WTC11 (cell line): ENCODE measurements around the gene UBP1.

Experiments
- ELF4 ChIP-seq: sonication (generic); formaldehyde crosslinking; IDR thresholded peaks from 2 replicates; pipeline ENCODE4 v1.8.1; 2022; ENCODE audit warnings: low read depth, mild to moderate bottlenecking, moderate library complexity, missing genetic modification reagents
- JUN ChIP-seq: sonication (generic); formaldehyde crosslinking; IDR thresholded peaks from 2 replicates; pipeline ENCODE4 v1.8.0; 2023; ENCODE audit warnings: mild to moderate bottlenecking, missing genetic modification reagents
- KAT7 ChIP-seq: sonication (generic); formaldehyde crosslinking; IDR thresholded peaks from 2 replicates; pipeline ENCODE4 v1.8.1; 2023; ENCODE audit warnings: missing genetic modification reagents, mild to moderate bottlenecking, borderline replicate concordance
- TP53 ChIP-seq: sonication (generic); formaldehyde crosslinking; IDR thresholded peaks from 2 replicates; pipeline ENCODE4 v1.8.1; 2023; ENCODE audit warnings: mild to moderate bottlenecking, missing genetic modification reagents
- ZNF138 ChIP-seq: sonication (generic); formaldehyde crosslinking; conservative IDR thresholded peaks from 2 replicates; pipeline ENCODE4 v1.8.1; 2022; ENCODE audit warnings: mild to moderate bottlenecking, moderate library complexity, missing genetic modification reagents
- TF ChIP-seq, protein P1 (sequence below): fragments of 200-600 bp; IDR thresholded peaks from 2 replicates; pipeline ENCODE4 v1.8.0; 2022; ENCODE audit warnings: antibody characterized with exemption
- TF ChIP-seq, protein P2 (sequence below): sonication (generic); formaldehyde crosslinking; IDR thresholded peaks from 2 replicates; pipeline ENCODE4 v1.8.1; 2022; ENCODE audit warnings: low read depth, mild to moderate bottlenecking, moderate library complexity, missing genetic modification reagents, borderline replicate concordance
- TF ChIP-seq, protein P3 (sequence below): sonication (generic); formaldehyde crosslinking; IDR thresholded peaks from 2 replicates; pipeline ENCODE4 v1.8.0; 2022; ENCODE audit warnings: missing genetic modification reagents
- TF ChIP-seq, protein P4 (sequence below): sonication (generic); formaldehyde crosslinking; IDR thresholded peaks from 2 replicates; pipeline ENCODE4 v1.8.0; 2022; ENCODE audit warnings: mild to moderate bottlenecking, missing genetic modification reagents

- TF ChIP-seq, protein P1, sequence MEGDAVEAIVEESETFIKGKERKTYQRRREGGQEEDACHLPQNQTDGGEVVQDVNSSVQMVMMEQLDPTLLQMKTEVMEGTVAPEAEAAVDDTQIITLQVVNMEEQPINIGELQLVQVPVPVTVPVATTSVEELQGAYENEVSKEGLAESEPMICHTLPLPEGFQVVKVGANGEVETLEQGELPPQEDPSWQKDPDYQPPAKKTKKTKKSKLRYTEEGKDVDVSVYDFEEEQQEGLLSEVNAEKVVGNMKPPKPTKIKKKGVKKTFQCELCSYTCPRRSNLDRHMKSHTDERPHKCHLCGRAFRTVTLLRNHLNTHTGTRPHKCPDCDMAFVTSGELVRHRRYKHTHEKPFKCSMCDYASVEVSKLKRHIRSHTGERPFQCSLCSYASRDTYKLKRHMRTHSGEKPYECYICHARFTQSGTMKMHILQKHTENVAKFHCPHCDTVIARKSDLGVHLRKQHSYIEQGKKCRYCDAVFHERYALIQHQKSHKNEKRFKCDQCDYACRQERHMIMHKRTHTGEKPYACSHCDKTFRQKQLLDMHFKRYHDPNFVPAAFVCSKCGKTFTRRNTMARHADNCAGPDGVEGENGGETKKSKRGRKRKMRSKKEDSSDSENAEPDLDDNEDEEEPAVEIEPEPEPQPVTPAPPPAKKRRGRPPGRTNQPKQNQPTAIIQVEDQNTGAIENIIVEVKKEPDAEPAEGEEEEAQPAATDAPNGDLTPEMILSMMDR = no peak
- TF ChIP-seq ELF4 (CRISPR knock-in tag) = no peak
- TF ChIP-seq, protein P2, sequence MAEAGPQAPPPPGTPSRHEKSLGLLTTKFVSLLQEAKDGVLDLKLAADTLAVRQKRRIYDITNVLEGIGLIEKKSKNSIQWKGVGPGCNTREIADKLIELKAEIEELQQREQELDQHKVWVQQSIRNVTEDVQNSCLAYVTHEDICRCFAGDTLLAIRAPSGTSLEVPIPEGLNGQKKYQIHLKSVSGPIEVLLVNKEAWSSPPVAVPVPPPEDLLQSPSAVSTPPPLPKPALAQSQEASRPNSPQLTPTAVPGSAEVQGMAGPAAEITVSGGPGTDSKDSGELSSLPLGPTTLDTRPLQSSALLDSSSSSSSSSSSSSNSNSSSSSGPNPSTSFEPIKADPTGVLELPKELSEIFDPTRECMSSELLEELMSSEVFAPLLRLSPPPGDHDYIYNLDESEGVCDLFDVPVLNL (CRISPR knock-in tag) = no peak
- no peak for TF ChIP-seq ZNF138 (CRISPR knock-in tag)
- no peak for TF ChIP-seq JUN (CRISPR knock-in tag)
- TF ChIP-seq KAT7 (CRISPR knock-in tag) = no peak
- TF ChIP-seq TP53 = no peak
- TF ChIP-seq, protein P3, sequence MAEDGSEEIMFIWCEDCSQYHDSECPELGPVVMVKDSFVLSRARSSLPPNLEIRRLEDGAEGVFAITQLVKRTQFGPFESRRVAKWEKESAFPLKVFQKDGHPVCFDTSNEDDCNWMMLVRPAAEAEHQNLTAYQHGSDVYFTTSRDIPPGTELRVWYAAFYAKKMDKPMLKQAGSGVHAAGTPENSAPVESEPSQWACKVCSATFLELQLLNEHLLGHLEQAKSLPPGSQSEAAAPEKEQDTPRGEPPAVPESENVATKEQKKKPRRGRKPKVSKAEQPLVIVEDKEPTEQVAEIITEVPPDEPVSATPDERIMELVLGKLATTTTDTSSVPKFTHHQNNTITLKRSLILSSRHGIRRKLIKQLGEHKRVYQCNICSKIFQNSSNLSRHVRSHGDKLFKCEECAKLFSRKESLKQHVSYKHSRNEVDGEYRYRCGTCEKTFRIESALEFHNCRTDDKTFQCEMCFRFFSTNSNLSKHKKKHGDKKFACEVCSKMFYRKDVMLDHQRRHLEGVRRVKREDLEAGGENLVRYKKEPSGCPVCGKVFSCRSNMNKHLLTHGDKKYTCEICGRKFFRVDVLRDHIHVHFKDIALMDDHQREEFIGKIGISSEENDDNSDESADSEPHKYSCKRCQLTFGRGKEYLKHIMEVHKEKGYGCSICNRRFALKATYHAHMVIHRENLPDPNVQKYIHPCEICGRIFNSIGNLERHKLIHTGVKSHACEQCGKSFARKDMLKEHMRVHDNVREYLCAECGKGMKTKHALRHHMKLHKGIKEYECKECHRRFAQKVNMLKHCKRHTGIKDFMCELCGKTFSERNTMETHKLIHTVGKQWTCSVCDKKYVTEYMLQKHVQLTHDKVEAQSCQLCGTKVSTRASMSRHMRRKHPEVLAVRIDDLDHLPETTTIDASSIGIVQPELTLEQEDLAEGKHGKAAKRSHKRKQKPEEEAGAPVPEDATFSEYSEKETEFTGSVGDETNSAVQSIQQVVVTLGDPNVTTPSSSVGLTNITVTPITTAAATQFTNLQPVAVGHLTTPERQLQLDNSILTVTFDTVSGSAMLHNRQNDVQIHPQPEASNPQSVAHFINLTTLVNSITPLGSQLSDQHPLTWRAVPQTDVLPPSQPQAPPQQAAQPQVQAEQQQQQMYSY (CRISPR knock-in tag) = no peak
- TF ChIP-seq, protein P4, sequence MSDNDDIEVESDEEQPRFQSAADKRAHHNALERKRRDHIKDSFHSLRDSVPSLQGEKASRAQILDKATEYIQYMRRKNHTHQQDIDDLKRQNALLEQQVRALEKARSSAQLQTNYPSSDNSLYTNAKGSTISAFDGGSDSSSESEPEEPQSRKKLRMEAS = no peak
Observed at GRCh38 chr3:33373082-33373437, 67.1 kb downstream of the UBP1 start.
